Measurements from ENCODE around the gene AQP5.
A peak's percentile ranks its signal among the peaks of the same experiment; 100 is the strongest.

AQP5 gene

DNA sequence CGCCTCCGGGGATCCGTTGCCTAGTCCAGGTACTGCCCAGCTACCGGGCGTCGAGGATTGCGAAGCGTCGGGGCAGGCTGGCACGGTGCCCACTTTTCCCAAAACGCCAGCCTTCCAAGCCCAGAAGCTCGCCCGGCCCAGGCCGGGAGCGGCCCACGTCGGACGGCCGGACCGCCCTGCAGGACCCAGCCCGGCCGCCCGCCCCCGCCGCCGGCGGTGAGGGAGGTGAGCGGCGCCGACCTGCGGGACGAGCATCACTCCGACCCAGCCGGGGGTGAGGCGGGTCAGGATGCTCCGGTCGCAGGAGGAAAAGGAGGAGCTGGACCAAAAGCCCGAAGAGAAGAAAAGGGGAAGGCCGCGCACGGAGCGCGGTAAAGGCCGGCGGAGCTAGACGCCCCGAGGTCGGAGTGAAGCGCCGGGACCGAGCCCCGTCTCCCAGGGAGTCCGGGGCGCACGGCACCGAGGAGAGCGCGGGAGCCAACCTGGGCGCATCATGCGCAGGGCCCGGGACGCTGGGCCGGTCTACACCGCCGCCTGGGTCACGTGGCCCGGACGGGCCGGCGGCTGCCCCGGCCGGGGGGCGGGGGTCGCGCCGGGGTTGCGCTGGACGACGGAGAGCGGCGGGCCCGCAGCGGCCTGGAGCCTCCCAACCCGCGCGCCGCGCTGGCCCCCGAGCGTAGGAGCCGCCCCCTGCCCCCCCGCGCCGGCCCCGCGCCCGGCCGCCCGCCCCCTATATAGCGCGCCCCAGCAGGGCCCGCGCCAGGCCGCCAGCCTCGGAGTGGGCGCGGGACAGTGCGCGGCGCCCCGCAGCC lies at the start of gene AQP5:
AQP5 (plus strand) TSS at position 762 of the 812 bp plus-strand sequence. CDS start 146 bp downstream, outside the sequence.
- H3K9ac ChIP-seq (ENCODE audit: low read length): no peak within 1 kb of the TSS
- DNase-seq (ENCODE audit: low read depth): peak; percentile 24
- peaks cover 56% of the 10 kb centered on the region for H3K27me3 ChIP-seq (replicated peaks; ENCODE audit: control insufficient read depth, insufficient read depth, low read length)
- H3K9me3 ChIP-seq (ENCODE audit: control insufficient read depth, low read length): no peaks in the 10 kb centered on the region
- no peaks in the 10 kb centered on the region for H3K4me1 ChIP-seq (ENCODE audit: control insufficient read depth, insufficient read depth, low read length)
- no peaks in the 10 kb centered on the region for H3K36me3 ChIP-seq (ENCODE audit: control insufficient read depth, insufficient read depth, low read length, severe bottlenecking)
- H3K4me3 ChIP-seq (ENCODE audit: low read length): no peak within 1 kb of the TSS

GRCh38 chr12:49912345-49913255 lies 49.1 kb upstream of the AQP5 start:
- no peaks in the 10 kb centered on the region for H3K9me3 ChIP-seq (ENCODE audit: control insufficient read depth, low read length)
- H3K9ac ChIP-seq (ENCODE audit: low read length): no peak overlapping the region
- DNase-seq (ENCODE audit: low read depth): no peak
- no peak overlapping the region for H3K4me3 ChIP-seq (ENCODE audit: low read length)
- no peaks in the 10 kb centered on the region for H3K36me3 ChIP-seq (ENCODE audit: control insufficient read depth, insufficient read depth, low read length, severe bottlenecking)
- no peaks in the 10 kb centered on the region for H3K27me3 ChIP-seq (replicated peaks; ENCODE audit: control insufficient read depth, insufficient read depth, low read length)
- H3K4me1 ChIP-seq (ENCODE audit: control insufficient read depth, insufficient read depth, low read length): peaks cover 8% of the 10 kb centered on the region

DNA sequence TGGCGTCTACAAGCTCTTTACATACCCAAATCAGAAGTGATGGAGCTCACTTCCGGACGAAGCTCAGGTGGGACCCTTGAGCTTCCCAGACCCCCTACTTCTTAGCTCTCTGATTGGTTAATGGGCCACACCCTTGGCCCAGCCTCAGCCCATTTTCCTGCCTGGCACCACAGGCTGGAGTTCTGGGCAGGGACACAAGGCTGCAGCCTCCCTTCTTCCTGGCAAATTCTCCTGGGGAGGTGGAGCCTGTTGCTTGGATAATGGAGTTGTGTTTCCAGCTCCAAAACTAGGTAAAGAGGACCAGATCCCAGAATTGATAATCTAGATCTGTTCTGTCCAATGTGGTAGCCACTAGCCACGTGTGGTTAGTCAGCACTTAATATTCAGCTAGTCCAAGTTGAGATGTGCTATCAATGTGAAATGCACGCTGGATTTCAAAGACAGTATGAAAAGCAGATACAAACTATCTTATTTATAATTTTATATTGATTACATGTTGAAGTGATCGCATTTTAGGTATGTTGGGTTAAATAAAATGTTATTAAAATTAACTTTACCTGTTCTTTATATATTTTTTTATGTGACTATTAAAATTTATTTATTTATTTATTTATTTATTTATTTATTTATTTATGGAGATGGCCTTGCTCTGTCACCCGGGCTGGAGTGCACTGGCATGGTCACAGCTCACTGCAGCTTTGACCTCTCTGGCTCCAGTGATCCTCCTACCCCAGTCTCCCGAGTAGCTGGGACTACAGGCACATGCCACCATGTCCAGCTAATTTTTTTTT lies 45.3 kb upstream of the AQP5 start:
- Histone ChIP-seq H3K36me3 (ENCODE audit: control insufficient read depth, insufficient read depth, low read length, severe bottlenecking) (no peaks in the 10 kb centered on the region), H3K27me3 (replicated peaks; ENCODE audit: control insufficient read depth, insufficient read depth, low read length) (no peaks in the 10 kb centered on the region), H3K4me3 (ENCODE audit: low read length) (no peak overlapping the region), H3K9me3 (ENCODE audit: control insufficient read depth, low read length) (no peaks in the 10 kb centered on the region), H3K9ac (ENCODE audit: low read length) (no peak overlapping the region), H3K4me1 (ENCODE audit: control insufficient read depth, insufficient read depth, low read length) (peaks cover 12% of the 10 kb centered on the region)
- DNase-seq (ENCODE audit: low read depth): no peak

GRCh38 chr12:49917166-49917787 lies 44.4 kb upstream of the AQP5 start:
- DNase-seq (ENCODE audit: low read depth): no peak

DNA sequence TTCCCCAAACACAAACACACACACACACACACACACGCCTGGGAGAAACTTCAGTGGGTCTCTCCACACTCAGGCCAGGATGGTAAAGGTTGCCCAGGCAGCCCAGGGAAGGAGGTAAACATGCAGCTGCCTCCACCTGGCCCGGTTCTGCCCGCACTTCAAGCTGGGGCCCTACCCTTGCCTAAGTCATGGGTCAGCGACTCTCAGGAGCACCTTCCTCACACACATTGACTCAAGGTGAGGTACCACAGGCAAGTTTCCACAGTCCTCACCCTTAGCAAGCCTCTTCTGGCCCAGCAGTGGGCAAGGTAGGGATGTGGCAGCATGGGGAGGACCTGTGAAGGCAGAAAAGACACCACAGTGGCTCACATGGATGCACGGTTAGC lies 43.9 kb upstream of the AQP5 start:
- Histone ChIP-seq H3K9me3 (ENCODE audit: control insufficient read depth, low read length) (no peaks in the 10 kb centered on the region), H3K27me3 (replicated peaks; ENCODE audit: control insufficient read depth, insufficient read depth, low read length) (no peaks in the 10 kb centered on the region), H3K4me1 (ENCODE audit: control insufficient read depth, insufficient read depth, low read length) (peaks cover 22% of the 10 kb centered on the region), H3K36me3 (ENCODE audit: control insufficient read depth, insufficient read depth, low read length, severe bottlenecking) (no peaks in the 10 kb centered on the region), H3K9ac (ENCODE audit: low read length) (no peak overlapping the region), H3K4me3 (ENCODE audit: low read length) (no peak overlapping the region)
- DNase-seq (ENCODE audit: low read depth): no peak

More at GRCh38 chr12:49917166-49917787, 44.4 kb upstream of the AQP5 start:
- Histone ChIP-seq H3K4me1 (ENCODE audit: control insufficient read depth, insufficient read depth, low read length) (peaks cover 16% of the 10 kb centered on the region), H3K4me3 (ENCODE audit: low read length) (no peak overlapping the region), H3K9me3 (ENCODE audit: control insufficient read depth, low read length) (no peaks in the 10 kb centered on the region), H3K9ac (ENCODE audit: low read length) (no peak overlapping the region), H3K36me3 (ENCODE audit: control insufficient read depth, insufficient read depth, low read length, severe bottlenecking) (no peaks in the 10 kb centered on the region), H3K27me3 (replicated peaks; ENCODE audit: control insufficient read depth, insufficient read depth, low read length) (no peaks in the 10 kb centered on the region)

DNA sequence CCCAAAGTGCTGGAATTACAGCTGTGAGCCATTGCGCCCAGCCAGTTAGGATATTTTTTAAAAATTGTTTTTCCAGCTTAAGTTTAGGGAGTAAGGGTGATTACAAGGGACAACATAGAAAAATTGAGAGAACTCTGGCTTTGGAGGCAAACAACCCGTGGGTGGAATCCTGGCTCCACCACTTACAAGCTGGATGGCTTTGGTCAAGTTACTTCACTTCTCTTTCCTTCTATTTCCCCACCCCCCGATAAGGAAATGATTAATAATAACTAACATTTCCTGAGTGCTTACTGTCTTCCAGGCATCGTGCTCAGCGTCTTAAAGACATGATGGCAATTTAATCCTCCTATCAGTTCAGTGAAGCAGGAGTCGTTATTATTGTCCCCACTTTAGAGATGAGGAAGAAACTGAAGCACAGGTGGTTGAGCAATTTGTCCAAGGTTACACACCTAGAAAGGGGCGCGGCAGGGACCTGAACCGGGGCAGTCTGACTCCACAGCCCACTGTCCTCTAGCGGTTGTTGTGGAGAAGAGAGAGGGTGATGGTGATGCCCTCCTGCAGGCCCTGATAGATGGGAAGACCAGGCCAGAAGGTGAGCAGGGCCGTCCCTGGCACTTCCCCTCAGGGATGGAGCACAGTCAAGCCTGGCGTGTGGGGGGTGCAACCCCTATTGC lies 41.3 kb upstream of the AQP5 start:
- no peak overlapping the region for H3K4me3 ChIP-seq (ENCODE audit: low read length)
- no peaks in the 10 kb centered on the region for H3K36me3 ChIP-seq (ENCODE audit: control insufficient read depth, insufficient read depth, low read length, severe bottlenecking)
- H3K4me1 ChIP-seq (ENCODE audit: control insufficient read depth, insufficient read depth, low read length): peaks cover 33% of the 10 kb centered on the region
- no peak overlapping the region for H3K9ac ChIP-seq (ENCODE audit: low read length)
- H3K9me3 ChIP-seq (ENCODE audit: control insufficient read depth, low read length): no peaks in the 10 kb centered on the region
- no peaks in the 10 kb centered on the region for H3K27me3 ChIP-seq (replicated peaks; ENCODE audit: control insufficient read depth, insufficient read depth, low read length)
- no peak for DNase-seq (ENCODE audit: low read depth)

GRCh38 chr12:49920915-49921286 lies 40.8 kb upstream of the AQP5 start:
- Histone ChIP-seq H3K9me3 (ENCODE audit: control insufficient read depth, low read length) (no peaks in the 10 kb centered on the region), H3K4me1 (ENCODE audit: control insufficient read depth, insufficient read depth, low read length) (peaks cover 33% of the 10 kb centered on the region), H3K9ac (ENCODE audit: low read length) (no peak overlapping the region), H3K36me3 (ENCODE audit: control insufficient read depth, insufficient read depth, low read length, severe bottlenecking) (no peaks in the 10 kb centered on the region), H3K27me3 (replicated peaks; ENCODE audit: control insufficient read depth, insufficient read depth, low read length) (no peaks in the 10 kb centered on the region), H3K4me3 (ENCODE audit: low read length) (no peak overlapping the region)
- DNase-seq (ENCODE audit: low read depth): no peak

GRCh38 chr12:49921299-49921698 lies 40.4 kb upstream of the AQP5 start:
- Histone ChIP-seq H3K9ac (ENCODE audit: low read length) (no peak overlapping the region), H3K9me3 (ENCODE audit: control insufficient read depth, low read length) (no peaks in the 10 kb centered on the region), H3K36me3 (ENCODE audit: control insufficient read depth, insufficient read depth, low read length, severe bottlenecking) (no peaks in the 10 kb centered on the region), H3K4me3 (ENCODE audit: low read length) (no peak overlapping the region), H3K4me1 (ENCODE audit: control insufficient read depth, insufficient read depth, low read length) (peaks cover 33% of the 10 kb centered on the region), H3K27me3 (replicated peaks; ENCODE audit: control insufficient read depth, insufficient read depth, low read length) (no peaks in the 10 kb centered on the region)
- DNase-seq (ENCODE audit: low read depth): no peak

DNA sequence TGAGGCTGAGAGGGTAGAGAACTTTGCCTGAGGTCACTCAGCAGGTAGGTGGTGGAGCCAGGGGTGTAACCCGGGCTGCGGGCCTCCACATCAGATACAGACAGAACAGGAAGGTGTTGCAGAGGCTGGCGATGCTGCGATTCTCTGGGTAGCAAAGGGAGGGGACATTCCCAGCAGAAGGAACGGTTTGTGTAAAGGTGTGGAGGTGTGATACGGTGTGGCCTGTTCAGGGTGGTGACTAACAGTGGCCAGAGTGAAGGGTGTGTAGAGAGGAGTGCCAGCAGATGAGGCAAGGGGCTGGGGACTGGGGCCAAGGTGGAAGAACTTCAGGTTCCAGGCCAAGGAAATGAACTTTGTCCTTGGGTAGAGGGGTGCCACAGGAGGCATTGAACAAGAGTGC lies 39.7 kb upstream of the AQP5 start:
- no peak overlapping the region for H3K4me3 ChIP-seq (ENCODE audit: low read length)
- no peaks in the 10 kb centered on the region for H3K36me3 ChIP-seq (ENCODE audit: control insufficient read depth, insufficient read depth, low read length, severe bottlenecking)
- H3K9ac ChIP-seq (ENCODE audit: low read length): no peak overlapping the region
- no peaks in the 10 kb centered on the region for H3K27me3 ChIP-seq (replicated peaks; ENCODE audit: control insufficient read depth, insufficient read depth, low read length)
- peaks cover 33% of the 10 kb centered on the region for H3K4me1 ChIP-seq (ENCODE audit: control insufficient read depth, insufficient read depth, low read length)
- H3K9me3 ChIP-seq (ENCODE audit: control insufficient read depth, low read length): no peaks in the 10 kb centered on the region
- DNase-seq (ENCODE audit: low read depth): no peak

DNA sequence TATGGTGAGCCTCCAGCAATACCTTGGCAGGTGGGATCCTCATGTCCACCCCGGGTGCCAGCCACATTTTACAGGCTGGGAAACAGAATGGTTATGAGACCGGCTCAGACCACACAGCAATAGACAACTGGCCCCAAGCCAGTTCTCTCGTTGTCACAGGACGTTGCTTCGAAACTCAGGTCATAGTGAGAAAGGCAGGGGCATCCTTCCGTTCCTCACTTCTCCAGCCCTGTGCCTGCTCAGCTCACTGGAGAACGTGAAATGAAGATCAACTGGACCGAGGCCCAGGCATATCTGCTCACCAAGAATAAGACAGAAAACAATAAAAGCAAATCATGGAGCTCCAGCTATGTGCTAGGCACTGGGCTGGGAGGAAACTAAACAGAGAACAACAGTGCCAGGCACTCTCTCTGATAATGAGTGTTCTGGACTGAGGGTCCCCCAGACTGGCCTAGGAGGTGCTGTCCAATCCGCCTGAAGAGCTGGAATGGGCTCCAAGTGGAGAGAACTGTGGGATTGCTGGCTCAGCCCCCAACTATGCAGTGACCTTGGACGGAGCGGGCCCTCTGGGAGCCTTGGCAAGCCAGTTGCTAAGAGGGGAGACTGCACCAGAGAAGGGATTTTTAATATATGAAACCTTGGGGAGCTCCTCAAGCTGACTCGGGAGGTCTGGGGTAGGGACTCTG lies 39.2 kb upstream of the AQP5 start:
- DNase-seq (ENCODE audit: low read depth): no peak
- Histone ChIP-seq H3K9ac (ENCODE audit: low read length) (no peak overlapping the region), H3K36me3 (ENCODE audit: control insufficient read depth, insufficient read depth, low read length, severe bottlenecking) (no peaks in the 10 kb centered on the region), H3K9me3 (ENCODE audit: control insufficient read depth, low read length) (no peaks in the 10 kb centered on the region), H3K4me1 (ENCODE audit: control insufficient read depth, insufficient read depth, low read length) (peaks cover 33% of the 10 kb centered on the region), H3K4me3 (ENCODE audit: low read length) (no peak overlapping the region), H3K27me3 (replicated peaks; ENCODE audit: control insufficient read depth, insufficient read depth, low read length) (no peaks in the 10 kb centered on the region)
